HCT116 (cell line): Measurements from ENCODE around the gene DUSP16.

Experiments used
- ATF3 ChIP-seq: IDR thresholded peaks from 2 replicates; pipeline ENCODE4 v1.6.1; 2012
- CEBPB ChIP-seq: IDR thresholded peaks from 2 replicates; pipeline ENCODE4 v1.6.1; 2012; ENCODE audit warnings: low read depth
- CTCF ChIP-seq, 3 experiments: fragments of 200-600 bp in 1 of 3; sonication (generic) in 1 of 3; IDR thresholded peaks in 2 of 3; conservative IDR thresholded peaks in 1 of 3; 2 replicates each; pipeline ENCODE4 v1.5.1; 2012 to 2017; ENCODE audit warnings: low read depth in 2 of 3, low read length in 2 of 3, antibody characterized with exemption in 1 of 3, borderline replicate concordance in 1 of 3, control low read depth in 1 of 3, mild to moderate bottlenecking in 1 of 3, mixed read lengths in 1 of 3, mixed run types in 1 of 3, moderate library complexity in 1 of 3; ENCODE audit not compliant: insufficient read depth in 1 of 3
- JUND ChIP-seq: IDR thresholded peaks from 2 replicates; pipeline ENCODE4 v1.6.1; 2012
- POLR2A ChIP-seq: IDR thresholded peaks from 2 replicates; pipeline ENCODE4 v1.7.0; 2011; ENCODE audit warnings: borderline replicate concordance; ENCODE audit not compliant: insufficient read depth, insufficient read length; ENCODE audit errors: extremely low read depth
- REST ChIP-seq: IDR thresholded peaks from 2 replicates; pipeline ENCODE4 v1.6.1; 2012; ENCODE audit warnings: low read depth
- SRF ChIP-seq: IDR thresholded peaks from 2 replicates; pipeline ENCODE4 v1.6.1; 2012; ENCODE audit warnings: low read depth
- ZFX ChIP-seq: fragments of 450-650 bp; IDR thresholded peaks from 2 replicates; pipeline ENCODE4 v1.6.1; 2017

- TF ChIP-seq CEBPB (no peak), CTCF (IDR thresholded peaks at IDR 0.05 in 2 of 3, conservative IDR thresholded peaks at IDR 0.05 in 1 of 3; ENCODE audit: borderline replicate concordance in 1 of 3, insufficient read depth in 1 of 3, low read depth in 2 of 3, low read length in 2 of 3) (no peak), POLR2A (no peak), ZFX (no peak), JUND (no peak), SRF (no peak), ATF3 (no peak), REST (no peak)
Measured at GRCh38 chr12:12467264-12467663, 95.4 kb downstream of the DUSP16 start.
